Measurements from ENCODE around the gene AIRE. TPM values are rescaled to one million over a fixed set of nuclear protein-coding genes. Genes with fewer than 3 reads are reported as not detected.
A peak's percentile ranks its signal among the peaks of the same experiment; 100 is the strongest.
"Not testable (repeated sequence)": the region's sequence is repeated elsewhere in the genome, so short reads cannot be mapped to it uniquely, and the experiment has no call there.

The AIRE gene
- total and polyA plus RNA-seq, 2 of the 13 experiments (the other 11 are each of a cell fraction or from before 2014, with no cell fraction given): not detected

- TF ChIP-seq SRSF1 (optimal IDR thresholded peaks at IDR 0.05; ENCODE audit: low read depth, low read length) (peak; percentile 37), KDM1A (CRISPR knock-in tag; IDR thresholded peaks at IDR 0.05) (peak; percentile 77), STAG1 (CRISPR knock-in tag; IDR thresholded peaks at IDR 0.05) (peak; percentile 46), MTF2 (CRISPR knock-in tag; IDR thresholded peaks at IDR 0.05; ENCODE audit: borderline replicate concordance) (0 out of 2 replicates have a peak, but pooled peaks have one; percentile 74), ZFX (CRISPR knock-in tag; IDR thresholded peaks at IDR 0.05; ENCODE audit: low read depth) (peak; percentile 32; the same call in 1 of the 2 replicates), SOX13 (CRISPR knock-in tag; conservative IDR thresholded peaks at IDR 0.05 in 1 of 2, IDR thresholded peaks at IDR 0.05 in 1 of 2) (0 out of 4 replicates have a peak, but pooled peaks of 1 of the 2 experiments have one; percentile 28), DPF2 (CRISPR knock-in tag; IDR thresholded peaks at IDR 0.05; ENCODE audit: borderline replicate concordance, low read depth) (peak; percentile 40; the same call in 1 of the 2 replicates), EP300 (CRISPR knock-in tag; IDR thresholded peaks at IDR 0.05; ENCODE audit: borderline replicate concordance) (peak; percentile 25; the same call in 1 of the 2 replicates), LCORL (CRISPR knock-in tag; IDR thresholded peaks at IDR 0.05) (peak; percentile 85), ZNF34 (CRISPR knock-in tag; IDR thresholded peaks at IDR 0.05; ENCODE audit: borderline replicate concordance) (0 out of 2 replicates have a peak, but pooled peaks have one; percentile 34), SIN3A (IDR thresholded peaks at IDR 0.05; ENCODE audit: borderline replicate concordance, low read depth, low read length) (peak; percentile 24; the same call in 1 of the 2 replicates), FOXA3 (CRISPR knock-in tag; IDR thresholded peaks at IDR 0.05) (peak; percentile 12; the same call in 1 of the 2 replicates), GATAD2A (CRISPR knock-in tag; IDR thresholded peaks at IDR 0.05) (peak; percentile 59; the same call in 1 of the 2 replicates), TARDBP (CRISPR knock-in tag; IDR thresholded peaks at IDR 0.05) (peak; percentile 31; the same call in 1 of the 2 replicates), ZMYM2 (CRISPR knock-in tag; IDR thresholded peaks at IDR 0.05) (peak; percentile 95), ZBTB38 (CRISPR knock-in tag; IDR thresholded peaks at IDR 0.05) (0 out of 2 replicates have a peak, but pooled peaks have one; percentile 37), RXRB (CRISPR knock-in tag; IDR thresholded peaks at IDR 0.05; ENCODE audit: borderline replicate concordance) (peak; percentile 41; the same call in 1 of the 2 replicates), RXRA (CRISPR knock-in tag; IDR thresholded peaks at IDR 0.05) (peak; percentile 45; the same call in 1 of the 2 replicates)
- TF ChIP-seq SOX13 (IDR thresholded peaks at IDR 0.05); EP300 (IDR thresholded peaks at IDR 0.05; ENCODE audit: low read depth in 2 of 2, low read length in 2 of 2); LCORL (IDR thresholded peaks at IDR 0.05): not testable (repeated sequence)
- TF ChIP-seq, protein P1, sequence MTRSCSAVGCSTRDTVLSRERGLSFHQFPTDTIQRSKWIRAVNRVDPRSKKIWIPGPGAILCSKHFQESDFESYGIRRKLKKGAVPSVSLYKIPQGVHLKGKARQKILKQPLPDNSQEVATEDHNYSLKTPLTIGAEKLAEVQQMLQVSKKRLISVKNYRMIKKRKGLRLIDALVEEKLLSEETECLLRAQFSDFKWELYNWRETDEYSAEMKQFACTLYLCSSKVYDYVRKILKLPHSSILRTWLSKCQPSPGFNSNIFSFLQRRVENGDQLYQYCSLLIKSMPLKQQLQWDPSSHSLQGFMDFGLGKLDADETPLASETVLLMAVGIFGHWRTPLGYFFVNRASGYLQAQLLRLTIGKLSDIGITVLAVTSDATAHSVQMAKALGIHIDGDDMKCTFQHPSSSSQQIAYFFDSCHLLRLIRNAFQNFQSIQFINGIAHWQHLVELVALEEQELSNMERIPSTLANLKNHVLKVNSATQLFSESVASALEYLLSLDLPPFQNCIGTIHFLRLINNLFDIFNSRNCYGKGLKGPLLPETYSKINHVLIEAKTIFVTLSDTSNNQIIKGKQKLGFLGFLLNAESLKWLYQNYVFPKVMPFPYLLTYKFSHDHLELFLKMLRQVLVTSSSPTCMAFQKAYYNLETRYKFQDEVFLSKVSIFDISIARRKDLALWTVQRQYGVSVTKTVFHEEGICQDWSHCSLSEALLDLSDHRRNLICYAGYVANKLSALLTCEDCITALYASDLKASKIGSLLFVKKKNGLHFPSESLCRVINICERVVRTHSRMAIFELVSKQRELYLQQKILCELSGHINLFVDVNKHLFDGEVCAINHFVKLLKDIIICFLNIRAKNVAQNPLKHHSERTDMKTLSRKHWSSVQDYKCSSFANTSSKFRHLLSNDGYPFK (CRISPR knock-in tag; IDR thresholded peaks at IDR 0.05; ENCODE audit: borderline replicate concordance): peak; percentile 56; the same call in 1 of the 2 replicates
- TF ChIP-seq, protein P2, sequence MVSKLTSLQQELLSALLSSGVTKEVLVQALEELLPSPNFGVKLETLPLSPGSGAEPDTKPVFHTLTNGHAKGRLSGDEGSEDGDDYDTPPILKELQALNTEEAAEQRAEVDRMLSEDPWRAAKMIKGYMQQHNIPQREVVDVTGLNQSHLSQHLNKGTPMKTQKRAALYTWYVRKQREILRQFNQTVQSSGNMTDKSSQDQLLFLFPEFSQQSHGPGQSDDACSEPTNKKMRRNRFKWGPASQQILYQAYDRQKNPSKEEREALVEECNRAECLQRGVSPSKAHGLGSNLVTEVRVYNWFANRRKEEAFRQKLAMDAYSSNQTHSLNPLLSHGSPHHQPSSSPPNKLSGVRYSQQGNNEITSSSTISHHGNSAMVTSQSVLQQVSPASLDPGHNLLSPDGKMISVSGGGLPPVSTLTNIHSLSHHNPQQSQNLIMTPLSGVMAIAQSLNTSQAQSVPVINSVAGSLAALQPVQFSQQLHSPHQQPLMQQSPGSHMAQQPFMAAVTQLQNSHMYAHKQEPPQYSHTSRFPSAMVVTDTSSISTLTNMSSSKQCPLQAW (CRISPR knock-in tag; IDR thresholded peaks at IDR 0.05): peak; percentile 50; the same call in 1 of the 2 replicates
- TF ChIP-seq, protein P3, sequence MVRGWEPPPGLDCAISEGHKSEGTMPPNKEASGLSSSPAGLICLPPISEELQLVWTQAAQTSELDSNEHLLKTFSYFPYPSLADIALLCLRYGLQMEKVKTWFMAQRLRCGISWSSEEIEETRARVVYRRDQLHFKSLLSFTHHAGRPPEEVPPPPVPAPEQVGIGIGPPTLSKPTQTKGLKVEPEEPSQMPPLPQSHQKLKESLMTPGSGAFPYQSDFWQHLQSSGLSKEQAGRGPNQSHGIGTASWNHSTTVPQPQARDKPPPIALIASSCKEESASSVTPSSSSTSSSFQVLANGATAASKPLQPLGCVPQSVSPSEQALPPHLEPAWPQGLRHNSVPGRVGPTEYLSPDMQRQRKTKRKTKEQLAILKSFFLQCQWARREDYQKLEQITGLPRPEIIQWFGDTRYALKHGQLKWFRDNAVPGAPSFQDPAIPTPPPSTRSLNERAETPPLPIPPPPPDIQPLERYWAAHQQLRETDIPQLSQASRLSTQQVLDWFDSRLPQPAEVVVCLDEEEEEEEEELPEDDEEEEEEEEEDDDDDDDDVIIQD (CRISPR knock-in tag; IDR thresholded peaks at IDR 0.05; ENCODE audit: low read depth): peak; percentile 33; the same call in 1 of the 2 replicates
Measured at GRCh38 chr21:44302573-44303401, 17.1 kb downstream of the AIRE start (continued).

Measured in HepG2 (cell line).